GM06990 (cell line): ENCODE data around the gene ROR2.

Experiments
- DNase-seq: peaks from one replicate; pipeline ENCODE4 v3.0.0-alpha.2; 2011; ENCODE audit not compliant: insufficient read length; ENCODE audit errors: extremely low read depth
- H3K27me3 ChIP-seq: replicated peaks from 2 replicates; pipeline ENCODE4 v1.6.0; 2011; ENCODE audit warnings: low read length; ENCODE audit not compliant: control insufficient read depth, insufficient read depth
- H3K36me3 ChIP-seq: 2 replicates; pipeline ENCODE4 v1.5.1; 2011; ENCODE audit warnings: low read length; ENCODE audit not compliant: control insufficient read depth, insufficient read depth
- H3K4me3 ChIP-seq: replicated peaks from 2 replicates; pipeline ENCODE4 v1.5.1; 2011; ENCODE audit warnings: low read depth, mild to moderate bottlenecking, control low read depth, low read length
- TF ChIP-seq, protein P1 (sequence below): IDR thresholded peaks from 2 replicates; pipeline ENCODE4 v1.5.1; 2011; ENCODE audit warnings: low read length, control low read depth, mild to moderate bottlenecking, inconsistent platforms; ENCODE audit not compliant: insufficient read depth, poor library complexity, severe bottlenecking

The ROR2 gene

DNA sequence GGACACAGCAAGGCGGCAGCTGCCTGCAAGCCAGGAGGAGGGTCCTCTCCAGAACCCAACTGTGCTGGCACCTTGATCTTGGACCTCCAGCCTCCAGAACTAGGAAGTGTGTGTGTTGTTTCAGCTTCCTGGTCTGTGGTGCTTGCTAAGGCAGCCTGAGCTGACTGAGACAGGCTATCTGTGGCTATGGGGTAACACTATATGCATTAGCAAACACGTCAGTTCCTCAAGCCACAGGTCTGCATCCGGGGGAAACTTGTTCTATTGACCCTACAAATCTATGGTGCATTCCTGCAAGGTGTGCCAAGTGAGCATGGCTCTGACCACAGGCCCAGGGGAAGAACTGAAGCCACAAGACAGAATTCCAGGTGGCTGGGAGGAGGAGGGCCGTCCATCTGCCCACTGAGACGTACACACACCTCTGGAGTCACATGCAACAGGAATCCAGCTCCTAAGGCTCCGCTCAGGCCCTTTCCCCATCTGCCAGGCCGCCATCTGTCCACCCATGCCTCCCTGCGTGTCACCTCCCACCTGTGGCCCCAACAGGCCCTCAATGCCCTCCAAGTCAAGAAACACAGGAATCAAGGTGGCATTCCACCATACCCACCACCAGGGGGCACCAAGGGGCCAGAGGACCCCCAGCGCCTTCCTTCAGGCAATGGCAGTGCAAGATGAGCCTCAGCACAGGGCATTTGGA, 174.9 kb downstream of the ROR2 start:
- H3K27me3 ChIP-seq = no peaks in the 10 kb centered on the region; the same call in none of the 2 replicates
- H3K4me3 ChIP-seq = no peak overlapping the region
- DNase-seq = peak; percentile 33
- TF ChIP-seq, protein P1, sequence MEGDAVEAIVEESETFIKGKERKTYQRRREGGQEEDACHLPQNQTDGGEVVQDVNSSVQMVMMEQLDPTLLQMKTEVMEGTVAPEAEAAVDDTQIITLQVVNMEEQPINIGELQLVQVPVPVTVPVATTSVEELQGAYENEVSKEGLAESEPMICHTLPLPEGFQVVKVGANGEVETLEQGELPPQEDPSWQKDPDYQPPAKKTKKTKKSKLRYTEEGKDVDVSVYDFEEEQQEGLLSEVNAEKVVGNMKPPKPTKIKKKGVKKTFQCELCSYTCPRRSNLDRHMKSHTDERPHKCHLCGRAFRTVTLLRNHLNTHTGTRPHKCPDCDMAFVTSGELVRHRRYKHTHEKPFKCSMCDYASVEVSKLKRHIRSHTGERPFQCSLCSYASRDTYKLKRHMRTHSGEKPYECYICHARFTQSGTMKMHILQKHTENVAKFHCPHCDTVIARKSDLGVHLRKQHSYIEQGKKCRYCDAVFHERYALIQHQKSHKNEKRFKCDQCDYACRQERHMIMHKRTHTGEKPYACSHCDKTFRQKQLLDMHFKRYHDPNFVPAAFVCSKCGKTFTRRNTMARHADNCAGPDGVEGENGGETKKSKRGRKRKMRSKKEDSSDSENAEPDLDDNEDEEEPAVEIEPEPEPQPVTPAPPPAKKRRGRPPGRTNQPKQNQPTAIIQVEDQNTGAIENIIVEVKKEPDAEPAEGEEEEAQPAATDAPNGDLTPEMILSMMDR = peak; percentile 93
- H3K36me3 ChIP-seq = no peaks in the 10 kb centered on the region

DNA sequence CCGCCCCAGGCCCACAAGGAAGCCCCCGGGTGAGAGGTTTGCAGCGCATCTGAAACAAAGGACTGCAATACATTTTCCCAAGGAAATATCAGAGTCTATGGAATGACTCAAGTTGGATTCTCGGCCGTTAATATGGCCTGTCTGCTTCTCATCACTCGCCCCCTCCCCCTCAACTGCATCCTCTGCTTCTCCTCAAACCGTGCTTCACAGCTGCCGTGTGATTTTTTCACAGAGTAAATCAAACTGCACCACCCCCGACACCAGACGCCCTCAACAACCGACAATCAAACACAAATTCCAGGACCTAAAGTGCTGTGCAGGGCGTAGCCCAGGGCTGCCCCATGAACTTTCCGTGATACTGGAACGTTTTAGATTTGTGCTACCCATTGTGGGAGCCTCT, 176.9 kb downstream of the ROR2 start:
- DNase-seq = no peak
- no peak overlapping the region for H3K4me3 ChIP-seq
- H3K36me3 ChIP-seq = no peaks in the 10 kb centered on the region
- TF ChIP-seq, protein P1 = no peak
- no peaks in the 10 kb centered on the region; the same call in none of the 2 replicates for H3K27me3 ChIP-seq

DNA sequence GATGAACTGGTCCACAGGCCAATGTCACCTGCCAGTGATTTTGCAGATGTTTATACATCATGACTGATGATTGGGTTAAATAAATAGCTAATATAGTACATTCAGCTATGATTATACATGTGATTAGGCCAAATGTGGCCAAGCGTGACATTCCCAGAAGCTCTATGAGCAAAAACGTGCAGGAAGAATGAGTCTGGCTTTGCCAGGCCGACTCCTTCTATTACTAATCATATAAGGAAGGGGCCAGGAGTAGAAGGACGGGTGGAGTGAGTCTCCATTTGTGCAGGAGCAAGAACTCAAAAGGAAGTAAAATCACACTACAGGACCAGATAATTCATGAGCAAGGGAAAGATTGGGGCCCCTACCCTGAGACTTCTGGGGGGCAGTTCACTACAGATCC, 178.2 kb downstream of the ROR2 start:
- TF ChIP-seq, protein P1 = no peak
- H3K27me3 ChIP-seq = no peaks in the 10 kb centered on the region; the same call in none of the 2 replicates
- no peaks in the 10 kb centered on the region for H3K36me3 ChIP-seq
- no peak for DNase-seq
- no peak overlapping the region for H3K4me3 ChIP-seq

DNA sequence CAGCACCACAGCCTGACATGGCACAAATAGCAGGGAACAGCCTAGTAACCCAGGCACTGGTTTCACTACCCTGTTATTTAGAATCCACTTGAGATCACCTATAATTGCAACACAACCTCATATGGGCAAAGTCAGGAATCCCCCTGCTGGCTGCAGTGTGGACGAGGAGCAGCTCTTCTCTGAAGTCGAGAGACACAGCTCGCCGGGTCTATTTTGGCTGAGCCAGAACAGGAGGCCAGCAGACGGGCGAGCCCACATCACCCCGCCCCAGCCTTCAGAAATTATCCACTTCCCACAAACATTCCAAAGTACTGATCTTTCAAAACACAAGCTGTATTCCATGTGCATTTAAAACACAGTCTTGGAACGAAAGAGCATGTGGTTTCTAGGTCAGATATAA, 179.0 kb downstream of the ROR2 start:
- Histone ChIP-seq H3K36me3 (no peaks in the 10 kb centered on the region), H3K4me3 (no peak overlapping the region), H3K27me3 (no peaks in the 10 kb centered on the region; the same call in none of the 2 replicates)
- TF ChIP-seq, protein P1 = peak; percentile 14
- no peak for DNase-seq

DNA sequence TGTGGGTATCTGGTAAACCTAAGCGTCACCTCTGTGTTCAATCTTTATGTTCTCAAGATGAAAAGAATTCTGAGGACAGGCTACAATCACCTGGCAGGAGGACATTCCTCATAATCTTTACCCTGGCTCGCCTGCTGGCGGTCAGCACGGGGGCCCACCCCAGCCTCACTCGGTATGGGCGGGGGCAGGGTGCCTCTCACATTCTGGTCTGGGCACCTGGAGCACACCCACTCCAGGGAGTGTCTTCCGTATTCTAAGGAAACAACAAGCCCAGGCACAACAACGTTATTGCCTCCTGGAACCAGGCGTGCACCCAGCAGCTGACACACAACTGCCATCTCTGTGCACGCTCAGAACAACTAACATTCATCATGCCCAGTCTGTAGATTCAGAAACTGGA, 179.8 kb downstream of the ROR2 start:
- no peaks in the 10 kb centered on the region; the same call in none of the 2 replicates for H3K27me3 ChIP-seq

More for the DNA sequence above, 179.8 kb downstream of the ROR2 start:
- TF ChIP-seq, protein P1 = no peak
- Histone ChIP-seq H3K36me3 (no peaks in the 10 kb centered on the region), H3K4me3 (no peak overlapping the region)
- DNase-seq = no peak
